Transverse colon (tissue), 4 donors: Measurements from ENCODE around the gene HDAC4. TPM values are rescaled to one million over a fixed set of nuclear protein-coding genes. Genes with fewer than 3 reads are reported as not detected.

Experiments
- DNase-seq: peaks from one replicate; pipeline ENCODE4 v3.0.0-alpha.2; 2019
- H3K27ac ChIP-seq, 4 donors: fragments of 200-600 bp; sonication (generic); 2 replicates each; pipeline ENCODE4 v1.5.1; 2016 to 2018; ENCODE audit warnings: inconsistent platforms in 4 of 4
- H3K27me3 ChIP-seq: fragments of 200-600 bp; sonication (generic); 2 replicates; pipeline ENCODE4 v1.5.1; 2017; ENCODE audit warnings: inconsistent platforms
- H3K36me3 ChIP-seq, 4 donors: fragments of 200-600 bp; sonication (generic); 2 replicates each; pipeline ENCODE4 v1.5.1; 2017 to 2019; ENCODE audit warnings: inconsistent platforms in 4 of 4
- H3K4me1 ChIP-seq, 4 donors: fragments of 200-600 bp; sonication (generic); 2 replicates each; pipeline ENCODE4 v1.5.1; 2017 to 2020; ENCODE audit warnings: inconsistent platforms in 4 of 4
- H3K4me3 ChIP-seq, 4 donors: fragments of 200-600 bp; sonication (generic); 1 replicate in 1 of 4; 2 replicates in 3 of 4; pipeline versions ENCODE4 v1.5.1 to v1.6.1; 2017 to 2019; ENCODE audit warnings: inconsistent platforms in 4 of 4
- H3K9me3 ChIP-seq, 2 donors: fragments of 200-600 bp; sonication (generic); 2 replicates each; pipeline ENCODE4 v1.5.1; 2017 to 2019; ENCODE audit warnings: inconsistent platforms in 2 of 2
- CTCF ChIP-seq, 5 experiments: fragments of 200-600 bp in 3 of 5; fragments of 450-650 bp in 2 of 5; sonication (generic) in 3 of 5; IDR thresholded peaks; 1 replicate in 2 of 5; 2 replicates in 3 of 5; pipeline ENCODE4 v1.5.1; 2016 to 2017; ENCODE audit warnings: antibody characterized with exemption in 5 of 5, inconsistent platforms in 3 of 5, mild to moderate bottlenecking in 2 of 5, moderate library complexity in 1 of 5
- EP300 ChIP-seq: sonication (generic); formaldehyde crosslinking; IDR thresholded peaks from one replicate; pipeline ENCODE4 v1.6.1; 2017; ENCODE audit warnings: antibody characterized with exemption, low read depth
- POLR2A ChIP-seq: fragments of 450-650 bp; IDR thresholded peaks from one replicate; pipeline ENCODE4 v1.6.1; 2016; ENCODE audit warnings: antibody characterized with exemption, mild to moderate bottlenecking, moderate library complexity
- POLR2AphosphoS5 ChIP-seq, 3 donors: sonication (generic); formaldehyde crosslinking; IDR thresholded peaks; one replicate each; pipeline ENCODE4 v1.6.1; 2016; ENCODE audit warnings: antibody characterized with exemption in 3 of 3
- WGBS, 2 donors: methylation state at CpG; one replicate each; pipeline ENCODE4 v1.1.5; 2018; ENCODE audit warnings: low coverage in 1 of 2; 5-methylcytosine and 5-hydroxymethylcytosine counted together
- in situ Hi-C, 4 donors: fragments of 200-750 bp; cut with MboI; loops; one replicate each; pipeline versions ENCODE4 v1.15.0 to v1.15.1; 2017; ENCODE audit warnings: low sequenced_read_pairs in 3 of 4, low pct_ligation_motif_present in 1 of 4, low pct_unique_long_range_greater_than_20kb in 1 of 4
- intact Hi-C: fragments of 100-400 bp; cut with DNase I; formaldehyde crosslinking; loops from one replicate; pipeline ENCODE4 v1.15.1; 2023; ENCODE audit warnings: low total_unique reads
- total RNA-seq, 4 donors: library from RNA; depleted of rRNA; stranded (reverse); fragments of >200 nt; gene quantifications; one replicate each; pipeline ENCODE4 v1.1.0, GENCODE V29; 2016

Gene HDAC4
- total RNA-seq, 4 donors from 2014 or later, result 33.9 to 192 (median 112) TPM

GRCh38 chr2:239152916-239153305, 247.9 kb downstream of the HDAC4 start:
- WGBS, 2 donors, result 88 to 94% methylated on average over 3 to 7 of the region's 7 CpGs
- TF ChIP-seq POLR2AphosphoS5 (IDR thresholded peaks at IDR 0.05) (no peak), POLR2A (no peak), EP300 (no peak), CTCF (IDR thresholded peaks at IDR 0.05) (no peak)
- Histone ChIP-seq H3K27me3 (no peaks in the 10 kb centered on the region), H3K27ac (peak overlapping the region in 3 of 4 donors; percentile 52 to 64 (median 60)), H3K36me3 (peaks cover 0 to 11% (median 0%) of the 10 kb centered on the region in 4 donors), H3K4me3 (no peak overlapping the region), H3K4me1 (peaks cover 0 to 14% (median 11%) of the 10 kb centered on the region in 4 donors), H3K9me3 (no peaks in the 10 kb centered on the region)
- DNase-seq, result no peak
- in situ Hi-C loops, result no loop called here
- intact Hi-C loops, result no loop called here

- WGBS, 2 donors, result 94% methylated on average over 3 to 10 of the region's 10 CpGs
- H3K4me3 ChIP-seq, result no peak overlapping the region
- in situ Hi-C loops, result no loop called here
- H3K27me3 ChIP-seq, result no peaks in the 10 kb centered on the region
- no peaks in the 10 kb centered on the region for H3K9me3 ChIP-seq
- H3K4me1 ChIP-seq, result peaks cover 0 to 9% (median 7%) of the 10 kb centered on the region in 4 donors
- H3K36me3 ChIP-seq, result peaks cover 0 to 11% (median 0%) of the 10 kb centered on the region in 4 donors
- DNase-seq, result no peak
- intact Hi-C loops, result no loop called here
- TF ChIP-seq POLR2A, result no peak
- TF ChIP-seq EP300, result no peak
- no peak for TF ChIP-seq POLR2AphosphoS5 (IDR thresholded peaks at IDR 0.05)
- TF ChIP-seq CTCF (IDR thresholded peaks at IDR 0.05), result no peak
- peak overlapping the region; percentile 2 to 64 (median 56) for H3K27ac ChIP-seq
Measured at GRCh38 chr2:239152239-239152915, 248.4 kb downstream of the HDAC4 start.

GRCh38 chr2:239151201-239152131, 249.4 kb downstream of the HDAC4 start:
- DNase-seq, result peak; percentile 10
- peak overlapping the region; percentile 33 to 67 (median 58) for H3K27ac ChIP-seq
- no peak for TF ChIP-seq POLR2A
- no peak for TF ChIP-seq CTCF (IDR thresholded peaks at IDR 0.05)
- peak; percentile 39 for TF ChIP-seq EP300
- TF ChIP-seq POLR2AphosphoS5 (IDR thresholded peaks at IDR 0.05), result peak in 1 of 3 donors; percentile 54
- peaks cover 0 to 11% (median 0%) of the 10 kb centered on the region in 4 donors for H3K36me3 ChIP-seq
- intact Hi-C loops (no loop called here), in situ Hi-C loops (no loop called here)
- 62 to 83% methylated on average over 2 to 16 of the region's 16 CpGs for WGBS, 2 donors
- peaks cover 0 to 9% (median 6%) of the 10 kb centered on the region in 4 donors for H3K4me1 ChIP-seq
- H3K27me3 ChIP-seq, result no peaks in the 10 kb centered on the region
- no peaks in the 10 kb centered on the region for H3K9me3 ChIP-seq
- no peak overlapping the region for H3K4me3 ChIP-seq
